ENCODE results near the gene IL21R. TPM values are rescaled to one million over a fixed set of nuclear protein-coding genes. Genes with fewer than 3 reads are reported as not detected.
A peak's percentile ranks its signal among the peaks of the same experiment; 100 is the strongest.

Gene IL21R
- total and polyA plus RNA-seq, 10 of the 15 experiments (the other 5 are each of a cell fraction or from before 2014, with no cell fraction given), result 5.3 to 138 (median 82.5) TPM

- peak overlapping the region; percentile 73 for H3K27ac ChIP-seq (ENCODE audit: control insufficient read depth, insufficient read depth)
- FAIRE-seq (peak; percentile 52), DNase-seq (ENCODE audit: low read depth, low spot score) (peak; percentile 72), ATAC-seq (peak; percentile 23)
- POLR2A ChIA-PET, result interaction anchor here (0.6 to 9.6 kb wide), 9 partner anchors 10 to 107 kb away, joined by 3 to 208 read pairs (median 3); partner anchors contain the start of gene IL21R
- H2AFZ ChIP-seq (ENCODE audit: control insufficient read depth, low read depth, low read length), result peak overlapping the region; percentile 59
- peak overlapping the region; percentile 76 for H3K4me2 ChIP-seq (ENCODE audit: control insufficient read depth, insufficient read depth)
- in situ Hi-C loops (cut with MboI) (no loop called here), intact Hi-C loops (cut with micrococcal nuclease; ENCODE audit: unreplicated experiment) (no loop called here)
- no peaks in the 10 kb centered on the region for H3K27me3 ChIP-seq (replicated peaks in 1 of 2; ENCODE audit: control insufficient read depth in 2 of 2, insufficient read depth in 2 of 2, low read length in 1 of 2)
- no TSS peak for BruUV-seq (replicated peaks)
- no peaks in the 10 kb centered on the region for H3K36me3 ChIP-seq (ENCODE audit: control insufficient read depth in 2 of 2, insufficient read depth in 2 of 2, low read length in 1 of 2)
- CTCF ChIA-PET, result interaction anchor here (0.7 to 4.5 kb wide), 10 partner anchors 10 to 199 kb away, joined by 3 to 19 read pairs (median 4); no protein-coding TSS in a partner anchor
- H4K20me1 ChIP-seq (ENCODE audit: control insufficient read depth, insufficient read depth), result no peaks in the 10 kb centered on the region
- peaks cover 54% of the 10 kb centered on the region for H3K4me1 ChIP-seq (ENCODE audit: control insufficient read depth, insufficient read depth, low read length)
- no peaks in the 10 kb centered on the region for H3K79me2 ChIP-seq (ENCODE audit: control insufficient read depth, insufficient read depth, low read length)
- H3K4me3 ChIP-seq, result peak overlapping the region; percentile 16; the same call in 1 of the 2 replicates
- H3K9ac ChIP-seq (ENCODE audit: control insufficient read depth, insufficient read depth, low read length), result peak overlapping the region; percentile 28
- RAD21 ChIA-PET (ENCODE audit: unreplicated experiment), result interaction anchor here (0.7 to 9.3 kb wide), 5 partner anchors 10 to 72 kb away, joined by 3 to 224 read pairs (median 7); partner anchors contain the start of gene IL21R
- H3K9me3 ChIP-seq (replicated peaks; ENCODE audit: control insufficient read depth, insufficient read depth, low read length), result no peaks in the 10 kb centered on the region; the same call in 2 of the 3 replicates
- SMC1A ChIA-PET (ENCODE audit: uncharacterized antibody, unreplicated experiment), result interaction anchor here (0.8 to 9.6 kb wide), 9 partner anchors 9 to 174 kb away, joined by 3 to 220 read pairs (median 4); partner anchors contain the start of genes IL21R and KDM8
- 0% methylated on average over 4 of the region's 4 CpGs for WGBS (ENCODE audit: insufficient coverage, insufficient replicate concordance, low lambda C conversion rate, missing lambda C conversion rate)
- no peak for TF ChIP-seq BRCA1 (IDR thresholded peaks at IDR 0.05; ENCODE audit: low read depth, low read length)
- no peak for TF ChIP-seq SMC3 (IDR thresholded peaks at IDR 0.05; ENCODE audit: borderline replicate concordance, low read length)
- no peak for TF ChIP-seq ELK1 (IDR thresholded peaks at IDR 0.05; ENCODE audit: low read depth, low read length)
- 0 out of 2 replicates have a peak, but pooled peaks have one; percentile 29 for TF ChIP-seq JUNB (IDR thresholded peaks at IDR 0.05)
- no peak for TF ChIP-seq IRF4 (IDR thresholded peaks at IDR 0.05; ENCODE audit: low read depth, low read length)
- TF ChIP-seq, protein P1, sequence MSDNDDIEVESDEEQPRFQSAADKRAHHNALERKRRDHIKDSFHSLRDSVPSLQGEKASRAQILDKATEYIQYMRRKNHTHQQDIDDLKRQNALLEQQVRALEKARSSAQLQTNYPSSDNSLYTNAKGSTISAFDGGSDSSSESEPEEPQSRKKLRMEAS (IDR thresholded peaks at IDR 0.05; ENCODE audit: low read depth, low read length), result no peak
- TF ChIP-seq DPF2 (IDR thresholded peaks at IDR 0.05), result no peak
- TF ChIP-seq STAT1 (conservative IDR thresholded peaks at IDR 0.05), result no peak
- peak; percentile 42; the same call in 1 of the 2 replicates for TF ChIP-seq CBFB (IDR thresholded peaks at IDR 0.05; ENCODE audit: low read depth)
- peak; percentile 66 for TF ChIP-seq RUNX3 (IDR thresholded peaks at IDR 0.05; ENCODE audit: low read length)
- TF ChIP-seq MTA3 (IDR thresholded peaks at IDR 0.05; ENCODE audit: borderline replicate concordance, low read length), result 0 out of 2 replicates have a peak, but pooled peaks have one; percentile 25
- TF ChIP-seq, protein P2, sequence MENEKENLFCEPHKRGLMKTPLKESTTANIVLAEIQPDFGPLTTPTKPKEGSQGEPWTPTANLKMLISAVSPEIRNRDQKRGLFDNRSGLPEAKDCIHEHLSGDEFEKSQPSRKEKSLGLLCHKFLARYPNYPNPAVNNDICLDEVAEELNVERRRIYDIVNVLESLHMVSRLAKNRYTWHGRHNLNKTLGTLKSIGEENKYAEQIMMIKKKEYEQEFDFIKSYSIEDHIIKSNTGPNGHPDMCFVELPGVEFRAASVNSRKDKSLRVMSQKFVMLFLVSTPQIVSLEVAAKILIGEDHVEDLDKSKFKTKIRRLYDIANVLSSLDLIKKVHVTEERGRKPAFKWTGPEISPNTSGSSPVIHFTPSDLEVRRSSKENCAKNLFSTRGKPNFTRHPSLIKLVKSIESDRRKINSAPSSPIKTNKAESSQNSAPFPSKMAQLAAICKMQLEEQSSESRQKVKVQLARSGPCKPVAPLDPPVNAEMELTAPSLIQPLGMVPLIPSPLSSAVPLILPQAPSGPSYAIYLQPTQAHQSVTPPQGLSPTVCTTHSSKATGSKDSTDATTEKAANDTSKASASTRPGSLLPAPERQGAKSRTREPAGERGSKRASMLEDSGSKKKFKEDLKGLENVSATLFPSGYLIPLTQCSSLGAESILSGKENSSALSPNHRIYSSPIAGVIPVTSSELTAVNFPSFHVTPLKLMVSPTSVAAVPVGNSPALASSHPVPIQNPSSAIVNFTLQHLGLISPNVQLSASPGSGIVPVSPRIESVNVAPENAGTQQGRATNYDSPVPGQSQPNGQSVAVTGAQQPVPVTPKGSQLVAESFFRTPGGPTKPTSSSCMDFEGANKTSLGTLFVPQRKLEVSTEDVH (IDR thresholded peaks at IDR 0.05; ENCODE audit: low read depth, partially characterized antibody), result no peak
- 0 out of 2 replicates have a peak, but pooled peaks have one; percentile 2 for TF ChIP-seq RAD21 (IDR thresholded peaks at IDR 0.05; ENCODE audit: insufficient read depth, low read depth, low read length)
- no peak for TF ChIP-seq CREB1 (IDR thresholded peaks at IDR 0.05; ENCODE audit: low read depth)
- TF ChIP-seq PAX5 (IDR thresholded peaks at IDR 0.05; ENCODE audit: borderline replicate concordance, low read depth, low read length), result peak; percentile 11; the same call in 1 of the 2 replicates
- TF ChIP-seq, protein P3, sequence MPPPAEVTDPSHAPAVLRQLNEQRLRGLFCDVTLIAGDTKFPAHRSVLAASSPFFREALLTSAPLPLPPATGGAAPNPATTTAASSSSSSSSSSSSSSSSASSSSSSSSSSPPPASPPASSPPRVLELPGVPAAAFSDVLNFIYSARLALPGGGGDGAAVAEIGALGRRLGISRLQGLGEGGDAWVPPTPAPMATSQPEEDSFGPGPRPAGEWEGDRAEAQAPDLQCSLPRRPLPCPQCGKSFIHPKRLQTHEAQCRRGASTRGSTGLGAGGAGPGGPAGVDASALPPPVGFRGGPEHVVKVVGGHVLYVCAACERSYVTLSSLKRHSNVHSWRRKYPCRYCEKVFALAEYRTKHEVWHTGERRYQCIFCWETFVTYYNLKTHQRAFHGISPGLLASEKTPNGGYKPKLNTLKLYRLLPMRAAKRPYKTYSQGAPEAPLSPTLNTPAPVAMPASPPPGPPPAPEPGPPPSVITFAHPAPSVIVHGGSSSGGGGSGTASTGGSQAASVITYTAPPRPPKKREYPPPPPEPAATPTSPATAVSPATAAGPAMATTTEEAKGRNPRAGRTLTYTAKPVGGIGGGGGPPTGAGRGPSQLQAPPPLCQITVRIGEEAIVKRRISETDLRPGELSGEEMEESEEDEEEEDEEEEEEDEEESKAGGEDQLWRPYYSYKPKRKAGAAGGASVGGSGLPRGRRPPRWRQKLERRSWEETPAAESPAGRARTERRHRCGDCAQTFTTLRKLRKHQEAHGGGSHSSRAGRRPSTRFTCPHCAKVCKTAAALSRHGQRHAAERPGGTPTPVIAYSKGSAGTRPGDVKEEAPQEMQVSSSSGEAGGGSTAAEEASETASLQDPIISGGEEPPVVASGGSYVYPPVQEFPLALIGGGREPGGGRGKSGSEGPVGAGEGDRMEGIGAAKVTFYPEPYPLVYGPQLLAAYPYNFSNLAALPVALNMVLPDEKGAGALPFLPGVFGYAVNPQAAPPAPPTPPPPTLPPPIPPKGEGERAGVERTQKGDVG (CRISPR knock-in tag; IDR thresholded peaks at IDR 0.05), result no peak
Measured at GRCh38 chr16:27377666-27378485, 24.1 kb upstream of the IL21R start.
